Lower leg skin (tissue), 4 donors: ENCODE results near the gene CLPTM1L. TPM values are rescaled to one million over a fixed set of nuclear protein-coding genes. Genes with fewer than 3 reads are reported as not detected.
"Not testable (repeated sequence)": the region's sequence is repeated elsewhere in the genome, so short reads cannot be mapped to it uniquely, and the experiment has no call there.

Experiments used
- DNase-seq, 2 donors: peaks; one replicate each; pipeline ENCODE4 v3.0.0-alpha.2; 2019; ENCODE audit warnings: low spot score in 2 of 2
- H3K4me3 ChIP-seq: fragments of 200-600 bp; sonication (generic); 2 replicates; pipeline ENCODE4 v1.5.1; 2017; ENCODE audit warnings: mild to moderate bottlenecking, low read depth; ENCODE audit not compliant: poor library complexity, severe bottlenecking
- POLR2A ChIP-seq, 2 donors: fragments of 450-650 bp; IDR thresholded peaks; one replicate each; pipeline ENCODE4 v1.6.1; 2016 to 2017; ENCODE audit warnings: antibody characterized with exemption in 2 of 2, mild to moderate bottlenecking in 1 of 2, moderate library complexity in 1 of 2
- WGBS, 2 donors: methylation state at CpG; one replicate each; pipeline ENCODE4 v1.1.5; 2018; 5-methylcytosine and 5-hydroxymethylcytosine counted together
- intact Hi-C: fragments of 100-400 bp; cut with DNase I; formaldehyde crosslinking; loops from one replicate; pipeline ENCODE4 v1.15.0; 2023; ENCODE audit warnings: low total_unique reads
- total RNA-seq, 4 donors: library from RNA; depleted of rRNA; stranded (reverse); fragments of >200 nt; gene quantifications; one replicate each; pipeline ENCODE4 v1.1.0, GENCODE V29; 2016
- TF ChIP-seq, protein P1 (sequence below), 3 donors: fragments of 450-650 bp; IDR thresholded peaks; one replicate each; pipeline ENCODE4 v1.5.1; 2016; ENCODE audit warnings: antibody characterized with exemption in 3 of 3, mild to moderate bottlenecking in 3 of 3, moderate library complexity in 2 of 3

Gene CLPTM1L
- total RNA-seq, 4 donors from 2014 or later: 82.8 to 123 (median 102) TPM

- intact Hi-C loops: no loop called here
- TF ChIP-seq POLR2A (IDR thresholded peaks at IDR 0.05): no peak
- TF ChIP-seq, protein P1, sequence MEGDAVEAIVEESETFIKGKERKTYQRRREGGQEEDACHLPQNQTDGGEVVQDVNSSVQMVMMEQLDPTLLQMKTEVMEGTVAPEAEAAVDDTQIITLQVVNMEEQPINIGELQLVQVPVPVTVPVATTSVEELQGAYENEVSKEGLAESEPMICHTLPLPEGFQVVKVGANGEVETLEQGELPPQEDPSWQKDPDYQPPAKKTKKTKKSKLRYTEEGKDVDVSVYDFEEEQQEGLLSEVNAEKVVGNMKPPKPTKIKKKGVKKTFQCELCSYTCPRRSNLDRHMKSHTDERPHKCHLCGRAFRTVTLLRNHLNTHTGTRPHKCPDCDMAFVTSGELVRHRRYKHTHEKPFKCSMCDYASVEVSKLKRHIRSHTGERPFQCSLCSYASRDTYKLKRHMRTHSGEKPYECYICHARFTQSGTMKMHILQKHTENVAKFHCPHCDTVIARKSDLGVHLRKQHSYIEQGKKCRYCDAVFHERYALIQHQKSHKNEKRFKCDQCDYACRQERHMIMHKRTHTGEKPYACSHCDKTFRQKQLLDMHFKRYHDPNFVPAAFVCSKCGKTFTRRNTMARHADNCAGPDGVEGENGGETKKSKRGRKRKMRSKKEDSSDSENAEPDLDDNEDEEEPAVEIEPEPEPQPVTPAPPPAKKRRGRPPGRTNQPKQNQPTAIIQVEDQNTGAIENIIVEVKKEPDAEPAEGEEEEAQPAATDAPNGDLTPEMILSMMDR (IDR thresholded peaks at IDR 0.05): no peak
- H3K4me3 ChIP-seq: no peak overlapping the region
- 92 to 93% methylated on average over 12 of the region's 12 CpGs for WGBS, 2 donors
- DNase-seq: peak in 1 of 2 donors; percentile 75
Observed at GRCh38 chr5:1285141-1285540, 59.8 kb downstream of the CLPTM1L start.

- H3K4me3 ChIP-seq, intact Hi-C loops: not testable (repeated sequence)
- peak in 1 of 2 donors; percentile 65 for DNase-seq
- WGBS, 2 donors: 85% methylated on average over 26 to 27 of the region's 27 CpGs
Observed at GRCh38 chr5:1284336-1284970, 60.4 kb downstream of the CLPTM1L start.

DNA sequence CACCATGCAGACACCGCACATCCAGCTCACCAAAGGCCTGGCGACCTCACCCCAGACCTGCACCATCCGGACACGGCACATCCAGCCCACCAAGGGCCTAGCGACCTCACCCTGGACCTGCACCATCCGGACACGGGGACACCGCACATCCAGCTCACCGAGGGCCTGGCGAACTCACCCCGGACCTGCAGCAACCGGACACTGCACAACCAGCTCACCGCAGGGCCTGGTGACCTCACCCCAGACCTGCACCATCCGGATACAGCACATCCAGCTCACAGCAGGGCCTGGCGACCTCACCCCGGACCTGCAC lies 61.2 kb downstream of the CLPTM1L start:
- H3K4me3 ChIP-seq, intact Hi-C loops: not testable (repeated sequence)
- peak in 1 of 2 donors; percentile 57 for DNase-seq
- 90 to 96% methylated on average over 13 to 16 of the region's 16 CpGs for WGBS, 2 donors

- 89 to 90% methylated on average over 37 to 40 of the region's 40 CpGs for WGBS, 2 donors
- intact Hi-C loops, DNase-seq, H3K4me3 ChIP-seq: not testable (repeated sequence)
Observed at GRCh38 chr5:1282993-1283728, 61.7 kb downstream of the CLPTM1L start.

GRCh38 chr5:1282131-1282992 lies 62.5 kb downstream of the CLPTM1L start:
- WGBS, 2 donors: 72 to 75% methylated on average over 35 to 37 of the region's 37 CpGs
- TF ChIP-seq POLR2A (IDR thresholded peaks at IDR 0.05): no peak
- TF ChIP-seq, protein P1 (IDR thresholded peaks at IDR 0.05): no peak
- intact Hi-C loops: no loop called here
- H3K4me3 ChIP-seq: no peak overlapping the region
- DNase-seq: peak; percentile 31 to 80

GRCh38 chr5:1281038-1281882 lies 63.6 kb downstream of the CLPTM1L start:
- no peak for TF ChIP-seq POLR2A (IDR thresholded peaks at IDR 0.05)
- no peak for DNase-seq
- 81 to 82% methylated on average over 16 of the region's 16 CpGs for WGBS, 2 donors
- intact Hi-C loops: no loop called here
- no peak overlapping the region for H3K4me3 ChIP-seq

GRCh38 chr5:1280177-1281037 lies 64.5 kb downstream of the CLPTM1L start:
- intact Hi-C loops: no loop called here
- TF ChIP-seq, protein P1 (IDR thresholded peaks at IDR 0.05): no peak
- no peak for TF ChIP-seq POLR2A (IDR thresholded peaks at IDR 0.05)
- WGBS, 2 donors: 91 to 93% methylated on average over 17 to 32 of the region's 32 CpGs

More at GRCh38 chr5:1280177-1281037, 64.5 kb downstream of the CLPTM1L start:
- H3K4me3 ChIP-seq: no peak overlapping the region
- DNase-seq: no peak
